HEK293 (cell line): ENCODE results near the gene SYT2.

ENCODE experiments used
- CTCF ChIA-PET: fragments of 350-600 bp; formaldehyde crosslinking; extraction: SDS; loops from one replicate; lab custom pipeline; 2021; ENCODE audit warnings: antibody characterized with exemption; lab: Yijun Ruan, JAX
- POLR2A ChIA-PET: fragments of 300-600 bp; formaldehyde crosslinking; extraction: SDS; loops from one replicate; lab custom pipeline; 2020; ENCODE audit warnings: antibody characterized with exemption, inconsistent platforms; lab: Yijun Ruan, JAX
- H3K27ac ChIP-seq: fragments of 200-500 bp; sonication (Bioruptor generic); 2 replicates; pipeline ENCODE4 v1.5.1; 2014; ENCODE audit warnings: low read depth, low read length, control low read depth, inconsistent platforms; ENCODE audit errors: extremely low read depth
- H3K36me3 ChIP-seq, 2 experiments: fragments of 200-500 bp in 1 of 2; sonication (Bioruptor generic) in 1 of 2; 1 replicate in 1 of 2; 2 replicates in 1 of 2; pipeline ENCODE4 v1.5.1; 2014 to 2017; ENCODE audit warnings: inconsistent platforms in 2 of 2, low read length in 2 of 2; ENCODE audit not compliant: control insufficient read depth in 2 of 2, insufficient read depth in 1 of 2
- H3K4me1 ChIP-seq: fragments of 200-500 bp; sonication (Bioruptor generic); 2 replicates; pipeline ENCODE4 v1.5.1; 2014; ENCODE audit warnings: mild to moderate bottlenecking, low read length, inconsistent platforms; ENCODE audit not compliant: control insufficient read depth, insufficient read depth
- H3K4me3 ChIP-seq: 2 replicates; pipeline ENCODE4 v1.5.1; 2011; ENCODE audit warnings: low read depth, mild to moderate bottlenecking, control low read depth, low read length, moderate library complexity
- H3K9me3 ChIP-seq: fragments of 200-500 bp; sonication (Bioruptor generic); 2 replicates; pipeline ENCODE4 v1.5.1; 2014; ENCODE audit warnings: low read depth, low read length, inconsistent platforms; ENCODE audit not compliant: control insufficient read depth, insufficient read depth
- ATF2 ChIP-seq: fragments of 450-650 bp; formaldehyde crosslinking; IDR thresholded peaks from 2 replicates; pipeline ENCODE4 v1.5.1; 2016; ENCODE audit warnings: missing biosample characterization, missing genetic modification characterization, low read depth
- HOXA7 ChIP-seq: sonication (generic); formaldehyde crosslinking; IDR thresholded peaks from 2 replicates; pipeline ENCODE4 v1.8.1; 2022; ENCODE audit warnings: missing genetic modification reagents, borderline replicate concordance
- MEIS1 ChIP-seq: sonication (generic); formaldehyde crosslinking; IDR thresholded peaks from 2 replicates; pipeline ENCODE4 v1.8.1; 2022; ENCODE audit warnings: missing genetic modification reagents, mild to moderate bottlenecking, borderline replicate concordance
- RBAK ChIP-seq: fragments of 450-650 bp; formaldehyde crosslinking; IDR thresholded peaks from 2 replicates; pipeline ENCODE4 v1.5.1; 2016; ENCODE audit warnings: missing biosample characterization, missing genetic modification characterization
- SCRT1 ChIP-seq: fragments of 450-650 bp; formaldehyde crosslinking; IDR thresholded peaks from 2 replicates; pipeline ENCODE4 v1.5.1; 2016; ENCODE audit warnings: missing biosample characterization, missing genetic modification characterization, borderline replicate concordance
- ZIC2 ChIP-seq: fragments of 450-650 bp; formaldehyde crosslinking; IDR thresholded peaks from 2 replicates; pipeline ENCODE4 v1.5.1; 2016; ENCODE audit warnings: missing biosample characterization, missing genetic modification characterization
- ZNF223 ChIP-seq: fragments of 450-650 bp; formaldehyde crosslinking; IDR thresholded peaks from 2 replicates; pipeline ENCODE4 v1.5.1; 2016; ENCODE audit warnings: missing biosample characterization, missing genetic modification characterization
- ZNF23 ChIP-seq: fragments of 450-650 bp; formaldehyde crosslinking; IDR thresholded peaks from 2 replicates; pipeline ENCODE4 v1.5.1; 2016; ENCODE audit warnings: missing biosample characterization, missing genetic modification characterization, borderline replicate concordance
- ZNF274 ChIP-seq, 2 experiments: fragments of 200-500 bp in 1 of 2; fragments of 450-650 bp in 1 of 2; sonication (Bioruptor generic) in 1 of 2; formaldehyde crosslinking in 1 of 2; IDR thresholded peaks; 2 replicates each; pipeline versions ENCODE4 v1.5.1 to v1.6.1; 2014 to 2016; ENCODE audit warnings: borderline replicate concordance in 1 of 2, inconsistent platforms in 1 of 2, low read length in 1 of 2, missing biosample characterization in 1 of 2, missing genetic modification characterization in 1 of 2
- ZNF280C ChIP-seq: fragments of 450-650 bp; formaldehyde crosslinking; IDR thresholded peaks from 2 replicates; pipeline ENCODE4 v1.5.1; 2016; ENCODE audit warnings: missing biosample characterization, missing genetic modification characterization
- ZNF292 ChIP-seq: fragments of 450-650 bp; formaldehyde crosslinking; IDR thresholded peaks from 2 replicates; pipeline ENCODE4 v1.5.1; 2016; ENCODE audit warnings: low read depth, missing biosample characterization, missing genetic modification characterization, borderline replicate concordance
- ZNF391 ChIP-seq: fragments of 450-650 bp; formaldehyde crosslinking; IDR thresholded peaks from 2 replicates; pipeline ENCODE4 v1.5.1; 2016; ENCODE audit warnings: low read depth, missing biosample characterization, missing genetic modification characterization, borderline replicate concordance
- ZNF521 ChIP-seq: fragments of 450-650 bp; formaldehyde crosslinking; IDR thresholded peaks from 2 replicates; pipeline ENCODE4 v1.5.1; 2017; ENCODE audit warnings: missing biosample characterization, mild to moderate bottlenecking, missing genetic modification characterization
- ZNF558 ChIP-seq: fragments of 450-650 bp; formaldehyde crosslinking; IDR thresholded peaks from 2 replicates; pipeline ENCODE4 v1.5.1; 2016; ENCODE audit warnings: missing biosample characterization, missing genetic modification characterization
- ZNF560 ChIP-seq: fragments of 450-650 bp; formaldehyde crosslinking; IDR thresholded peaks from 2 replicates; pipeline ENCODE4 v1.5.1; 2017; ENCODE audit warnings: missing biosample characterization, missing genetic modification characterization, borderline replicate concordance
- ZNF561 ChIP-seq: fragments of 450-650 bp; IDR thresholded peaks from 2 replicates; pipeline ENCODE4 v1.5.1; 2018; ENCODE audit warnings: missing biosample characterization, missing genetic modification characterization, borderline replicate concordance
- ZNF843 ChIP-seq: fragments of 450-650 bp; formaldehyde crosslinking; IDR thresholded peaks from 2 replicates; pipeline ENCODE4 v1.5.1; 2016; ENCODE audit warnings: missing biosample characterization, missing genetic modification characterization
- TF ChIP-seq, protein P1 (sequence below): fragments of 450-650 bp; formaldehyde crosslinking; IDR thresholded peaks from 2 replicates; pipeline ENCODE4 v1.5.0; 2017; ENCODE audit warnings: missing biosample characterization, missing genetic modification characterization, borderline replicate concordance

Gene SYT2

GRCh38 chr1:202701200-202701599, 9.1 kb downstream of the SYT2 start:
- TF ChIP-seq ZNF391 (tag by site-specific recombination) (no peak), ZNF560 (tag by site-specific recombination) (no peak), ZNF223 (tag by site-specific recombination) (no peak), SCRT1 (tag by site-specific recombination) (no peak), HOXA7 (no peak), ZNF280C (tag by site-specific recombination) (no peak), ZNF843 (tag by site-specific recombination) (no peak), ZNF292 (tag by site-specific recombination) (no peak), ZIC2 (tag by site-specific recombination) (no peak), MEIS1 (no peak)
- no peaks in the 10 kb centered on the region for H3K9me3 ChIP-seq
- CTCF ChIA-PET: interaction anchor here (0.6 to 1.3 kb wide), 3 partner anchors 9 to 55 kb away, joined by 3 read pairs; partner anchors contain the start of gene SYT2
- H3K4me3 ChIP-seq: no peak overlapping the region
- no peaks in the 10 kb centered on the region for H3K4me1 ChIP-seq
- no peak overlapping the region for H3K27ac ChIP-seq
- POLR2A ChIA-PET: no interaction called here
- H3K36me3 ChIP-seq: no peaks in the 10 kb centered on the region

DNA sequence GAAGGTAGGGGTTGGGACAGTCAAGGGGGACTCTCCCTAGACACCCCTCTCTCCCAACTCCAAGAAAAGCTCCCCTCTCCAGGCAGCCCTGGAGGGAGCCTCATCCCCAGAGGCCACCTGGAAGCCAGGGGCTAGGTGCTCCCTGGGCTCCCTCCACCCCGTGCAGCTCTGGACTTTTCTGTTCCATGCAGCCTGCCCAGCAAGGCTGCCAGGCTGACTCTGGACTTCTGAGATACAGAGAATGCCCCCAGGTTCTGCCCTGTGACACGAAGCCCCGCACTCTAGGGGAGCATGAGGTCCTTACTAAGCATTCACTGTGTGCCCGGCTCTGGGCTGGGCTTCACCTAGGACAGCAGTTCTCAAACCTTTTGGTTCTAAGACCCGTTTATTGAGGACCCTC, 10.2 kb downstream of the SYT2 start:
- CTCF ChIA-PET: interaction anchor here (1.3 kb wide), 1 partner anchor 40 kb away, joined by 3 read pairs; no protein-coding TSS in a partner anchor
- no peak overlapping the region for H3K27ac ChIP-seq
- no peaks in the 10 kb centered on the region for H3K4me1 ChIP-seq
- no peak overlapping the region for H3K4me3 ChIP-seq
- TF ChIP-seq, protein P1, sequence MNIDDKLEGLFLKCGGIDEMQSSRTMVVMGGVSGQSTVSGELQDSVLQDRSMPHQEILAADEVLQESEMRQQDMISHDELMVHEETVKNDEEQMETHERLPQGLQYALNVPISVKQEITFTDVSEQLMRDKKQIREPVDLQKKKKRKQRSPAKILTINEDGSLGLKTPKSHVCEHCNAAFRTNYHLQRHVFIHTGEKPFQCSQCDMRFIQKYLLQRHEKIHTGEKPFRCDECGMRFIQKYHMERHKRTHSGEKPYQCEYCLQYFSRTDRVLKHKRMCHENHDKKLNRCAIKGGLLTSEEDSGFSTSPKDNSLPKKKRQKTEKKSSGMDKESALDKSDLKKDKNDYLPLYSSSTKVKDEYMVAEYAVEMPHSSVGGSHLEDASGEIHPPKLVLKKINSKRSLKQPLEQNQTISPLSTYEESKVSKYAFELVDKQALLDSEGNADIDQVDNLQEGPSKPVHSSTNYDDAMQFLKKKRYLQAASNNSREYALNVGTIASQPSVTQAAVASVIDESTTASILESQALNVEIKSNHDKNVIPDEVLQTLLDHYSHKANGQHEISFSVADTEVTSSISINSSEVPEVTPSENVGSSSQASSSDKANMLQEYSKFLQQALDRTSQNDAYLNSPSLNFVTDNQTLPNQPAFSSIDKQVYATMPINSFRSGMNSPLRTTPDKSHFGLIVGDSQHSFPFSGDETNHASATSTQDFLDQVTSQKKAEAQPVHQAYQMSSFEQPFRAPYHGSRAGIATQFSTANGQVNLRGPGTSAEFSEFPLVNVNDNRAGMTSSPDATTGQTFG: no peak
- TF ChIP-seq RBAK (tag by site-specific recombination) (no peak), ZNF558 (tag by site-specific recombination) (no peak), ATF2 (no peak), ZNF274 (IDR thresholded peaks at IDR 0.05; ENCODE audit: low read length) (no peak), ZNF274 (tag by site-specific recombination; IDR thresholded peaks at IDR 0.05; ENCODE audit: borderline replicate concordance) (no peak), ZNF521 (no peak), ZIC2 (tag by site-specific recombination) (no peak), ZNF23 (tag by site-specific recombination) (no peak), ZNF561 (tag by site-specific recombination) (no peak)
- TF ChIP-seq, all 188 proteins: peak for 0
- no peaks in the 10 kb centered on the region for H3K9me3 ChIP-seq
- no peaks in the 10 kb centered on the region for H3K36me3 ChIP-seq
- POLR2A ChIA-PET: no interaction called here
